OCI-LY7 (cell line): ENCODE results near the gene UBE3A.

Source experiments
- CTCF ChIP-seq: fragments of 200-600 bp; sonication (generic); conservative IDR thresholded peaks from 2 replicates; pipeline ENCODE4 v1.5.1; 2014; ENCODE audit warnings: mild to moderate bottlenecking, antibody characterized with exemption, low read length, moderate library complexity, mixed read lengths
- EZH2phosphoT487 ChIP-seq: fragments of 200-600 bp; sonication (generic); IDR thresholded peaks from 2 replicates; pipeline ENCODE4 v1.6.1; 2018; ENCODE audit warnings: low read depth, borderline replicate concordance, mild to moderate bottlenecking, mixed run types, antibody characterized with exemption, low read length, moderate library complexity, mixed read lengths

- TF ChIP-seq CTCF (no peak), EZH2phosphoT487 (no peak)
These were observed 76.3 kb downstream of the UBE3A start for GRCh38 chr15:25362545-25362944.
